DMS 273 treated with DMSO at 0.1 percent for 48 hours (cell line): Measurements from ENCODE around the gene AUTS2.

Experiments
- DNase-seq: peaks from one replicate; lab custom pipeline; 2025; lab: John Stamatoyannopoulos, UW

Gene AUTS2

GRCh38 chr7:70416986-70417655 lies 818.8 kb downstream of the AUTS2 start:
- peak; percentile 93 for DNase-seq

DNA sequence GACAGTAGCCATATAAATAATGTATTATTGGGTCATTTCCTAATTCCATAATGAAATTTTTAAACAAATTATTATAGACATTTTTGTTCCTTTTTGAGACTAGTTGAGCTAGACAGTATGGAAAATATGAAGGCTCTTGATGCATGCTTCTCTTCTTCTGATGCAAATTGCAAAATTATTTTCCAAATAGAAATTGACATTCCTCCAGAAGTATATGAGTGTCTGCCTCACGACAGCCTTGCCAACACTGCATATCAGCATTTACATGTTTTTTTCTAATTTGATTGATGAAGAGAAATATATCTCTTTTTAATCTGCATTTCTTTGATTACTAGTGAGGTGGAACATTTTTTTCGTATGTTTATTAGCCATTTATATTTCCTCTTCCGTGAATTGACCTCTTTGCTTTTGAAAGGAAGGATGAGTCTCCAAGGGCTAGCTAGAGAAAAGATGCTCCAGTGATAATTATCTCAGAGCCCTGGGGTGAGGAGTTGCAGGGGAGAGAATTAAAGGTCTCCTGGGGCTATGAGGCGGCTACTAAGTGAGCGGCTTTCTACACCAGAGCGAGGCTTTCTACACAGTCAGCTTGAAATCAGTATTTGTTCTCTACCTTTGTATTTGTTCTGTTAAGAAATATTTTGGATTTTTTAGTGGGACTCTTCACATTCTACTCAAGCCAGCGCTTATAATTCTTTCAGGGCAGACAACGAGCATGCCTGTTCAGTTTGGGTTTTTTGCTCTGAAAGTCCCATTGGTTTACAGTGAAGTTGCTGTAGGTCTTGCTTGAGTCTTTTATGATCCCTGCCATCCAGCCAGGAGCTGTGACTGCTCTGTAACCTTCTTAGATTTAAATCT lies 821.5 kb downstream of the AUTS2 start:
- DNase-seq, result no peak

- DNase-seq, result no peak
Measured at GRCh38 chr7:70420381-70420662, 822.0 kb downstream of the AUTS2 start.

- no peak for DNase-seq
Measured at GRCh38 chr7:70421319-70421718, 823.0 kb downstream of the AUTS2 start.

- DNase-seq, result no peak
Measured at GRCh38 chr7:70426249-70426880, 828.1 kb downstream of the AUTS2 start.

DNA sequence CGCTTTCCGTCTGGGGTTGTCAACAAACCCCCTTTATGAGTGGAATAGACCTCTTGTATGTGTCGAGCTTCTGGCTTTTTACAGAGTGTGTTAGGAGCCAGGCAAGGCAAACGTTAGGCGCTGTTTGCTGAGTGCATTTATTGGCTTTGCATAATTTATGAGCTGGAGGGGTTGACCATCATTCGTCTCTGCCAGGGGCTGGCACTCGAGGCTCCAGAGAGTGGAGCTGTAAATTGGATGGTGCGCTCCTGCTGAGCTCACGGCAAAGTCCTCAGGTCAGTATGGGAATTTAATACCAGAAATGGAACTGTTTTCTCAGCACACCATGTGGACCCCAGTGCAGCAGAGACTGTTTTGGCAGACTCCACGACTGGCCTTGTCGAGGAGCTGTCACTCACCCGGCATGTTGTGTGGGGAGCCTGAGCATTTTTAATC lies 834.3 kb downstream of the AUTS2 start:
- peak; percentile 98 for DNase-seq

DNA sequence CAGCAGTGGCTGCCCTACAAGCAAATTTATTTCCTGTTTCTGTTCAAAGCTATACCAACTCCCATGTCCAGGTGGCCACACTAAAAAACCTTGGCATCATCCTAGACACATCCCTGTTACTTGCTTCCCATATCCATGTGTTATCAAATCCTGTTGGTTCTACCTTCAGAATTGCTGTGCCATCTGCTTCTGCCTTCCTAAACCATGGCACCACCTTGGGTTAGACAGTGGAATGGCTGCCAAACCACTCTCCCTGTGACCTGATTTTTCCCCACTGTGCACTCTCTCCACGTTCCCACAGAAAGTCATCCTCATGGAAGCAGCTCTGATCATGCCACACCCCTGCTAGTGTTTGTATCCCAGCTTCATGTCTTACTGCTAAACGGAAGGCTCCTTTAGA lies 836.1 kb downstream of the AUTS2 start:
- DNase-seq, result peak; percentile 93

- DNase-seq, result no peak
Measured at GRCh38 chr7:70434821-70435220, 836.5 kb downstream of the AUTS2 start.

GRCh38 chr7:70435634-70436033 lies 837.4 kb downstream of the AUTS2 start:
- DNase-seq, result no peak

- DNase-seq, result no peak
Measured at GRCh38 chr7:70436790-70437350, 838.6 kb downstream of the AUTS2 start.

- no peak for DNase-seq
Measured at GRCh38 chr7:70439651-70440050, 841.4 kb downstream of the AUTS2 start.

DNA sequence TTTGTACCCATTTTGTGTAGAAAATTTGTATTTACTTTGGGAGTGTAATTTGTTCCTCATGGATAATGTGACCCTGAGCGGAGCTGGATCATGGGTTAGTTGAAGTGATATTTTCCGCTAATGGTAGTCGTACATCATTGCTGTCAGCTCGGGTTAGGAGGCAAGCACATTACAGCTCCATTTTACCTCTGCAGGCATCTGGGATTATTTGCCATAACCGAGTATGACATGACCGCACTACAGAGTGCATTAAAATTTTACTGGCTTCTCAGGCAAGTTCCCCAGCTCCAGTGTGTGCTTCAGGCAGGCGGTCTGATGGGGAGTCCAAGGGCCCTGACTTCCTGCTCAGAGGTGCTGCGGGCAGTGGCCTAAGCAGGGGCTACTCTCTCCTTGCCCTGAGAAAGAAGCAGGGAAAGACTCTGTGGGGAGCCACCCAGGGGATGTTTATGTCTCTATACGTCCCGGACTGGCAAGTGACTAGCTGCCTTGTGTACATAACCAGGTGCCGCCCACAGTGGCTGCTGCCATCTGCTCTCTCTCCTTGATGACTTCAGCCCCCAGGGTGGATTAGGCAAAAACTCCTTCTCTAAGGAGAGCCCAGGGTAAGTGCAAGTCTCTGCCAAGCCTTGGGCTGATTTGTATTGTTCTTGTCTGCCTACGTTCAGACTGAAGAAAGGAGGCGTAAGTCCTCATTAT lies 848.3 kb downstream of the AUTS2 start:
- DNase-seq, result peak; percentile 83

GRCh38 chr7:70448312-70448906 lies 850.1 kb downstream of the AUTS2 start:
- DNase-seq, result no peak

DNA sequence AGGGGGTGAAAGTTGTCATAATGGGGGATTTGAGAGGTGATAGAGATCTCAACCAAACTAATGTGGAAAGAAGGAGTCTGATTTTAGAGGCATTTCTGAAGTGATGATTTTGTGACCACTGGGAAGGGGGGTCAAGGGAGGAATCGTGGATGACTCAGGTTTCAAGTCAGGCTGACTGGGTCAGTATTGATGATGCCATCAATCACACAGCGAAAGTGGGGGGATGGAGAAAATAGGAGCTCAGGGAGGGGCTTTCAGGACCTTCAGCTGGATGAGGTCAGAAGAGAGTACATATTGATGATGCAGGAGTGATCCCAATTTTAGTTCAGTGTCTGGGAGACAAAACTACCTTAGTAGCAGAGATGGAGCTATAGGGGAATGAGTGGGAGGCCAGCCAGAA lies 852.5 kb downstream of the AUTS2 start:
- no peak for DNase-seq

GRCh38 chr7:70455925-70456324 lies 857.6 kb downstream of the AUTS2 start:
- no peak for DNase-seq

DNA sequence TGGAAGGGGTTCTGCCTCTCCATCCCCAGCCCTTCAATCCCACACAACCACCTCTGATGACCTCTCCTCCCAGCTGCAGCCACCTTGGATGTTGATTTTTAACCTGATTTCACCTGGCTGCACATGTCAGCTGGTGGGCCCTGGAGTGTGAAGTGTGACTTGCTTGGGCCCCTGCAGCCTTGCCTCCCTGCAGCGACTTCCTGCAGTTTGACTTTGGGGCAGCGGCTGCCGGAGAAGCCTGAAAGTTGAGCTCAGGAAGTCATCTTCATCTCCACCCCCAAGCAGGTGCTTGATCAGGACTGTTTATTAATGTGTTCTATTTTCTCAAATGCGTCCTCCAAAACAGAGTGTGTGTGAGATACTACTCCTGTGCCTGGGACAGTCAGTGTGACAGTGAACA lies 858.4 kb downstream of the AUTS2 start:
- DNase-seq, result no peak

DNA sequence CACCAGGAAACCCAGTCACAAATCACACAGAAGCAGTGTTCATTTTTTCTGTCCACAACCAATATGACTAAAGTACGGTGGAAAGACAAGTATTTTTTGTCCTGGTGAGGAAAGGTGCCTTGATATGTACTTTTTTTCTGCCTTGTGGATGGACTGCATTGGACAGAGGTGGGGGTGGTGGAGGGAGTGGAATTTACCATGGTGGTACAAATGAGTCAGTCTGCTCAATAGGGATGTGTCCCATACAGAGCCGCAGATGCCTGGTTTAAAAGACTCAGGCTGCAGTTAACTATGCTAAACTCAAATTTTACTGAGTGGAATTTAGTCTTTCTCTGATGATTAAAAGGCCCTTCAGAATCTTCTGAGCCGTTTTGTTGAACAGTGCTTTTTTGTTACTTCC lies 859.2 kb downstream of the AUTS2 start:
- DNase-seq, result no peak

- no peak for DNase-seq
Measured at GRCh38 chr7:70457883-70458680, 859.8 kb downstream of the AUTS2 start.

GRCh38 chr7:70458745-70459144 lies 860.5 kb downstream of the AUTS2 start:
- DNase-seq, result no peak

- DNase-seq, result no peak
Measured at GRCh38 chr7:70459546-70459945, 861.3 kb downstream of the AUTS2 start.

- no peak for DNase-seq
Measured at GRCh38 chr7:70460071-70460470, 861.8 kb downstream of the AUTS2 start.
